HepG2 (cell line): ENCODE results near the gene CTRB2. TPM values are rescaled to one million over a fixed set of nuclear protein-coding genes. Genes with fewer than 3 reads are reported as not detected.

Experiments
- EED ChIP-seq: sonication (generic); formaldehyde crosslinking; IDR thresholded peaks from 2 replicates; pipeline ENCODE4 v1.5.0; 2020; ENCODE audit warnings: mild to moderate bottlenecking, missing genetic modification reagents
- GTF3A ChIP-seq: sonication (generic); formaldehyde crosslinking; conservative IDR thresholded peaks from 2 replicates; pipeline ENCODE4 v1.4.0; 2020; ENCODE audit warnings: mild to moderate bottlenecking, missing genetic modification reagents
- HIVEP1 ChIP-seq: sonication (generic); formaldehyde crosslinking; IDR thresholded peaks from 2 replicates; pipeline ENCODE4 v1.4.0; 2020; ENCODE audit warnings: mild to moderate bottlenecking, missing genetic modification reagents
- HNF4A ChIP-seq: sonication (generic); formaldehyde crosslinking; IDR thresholded peaks from 2 replicates; pipeline ENCODE4 v1.4.0; 2020; ENCODE audit warnings: missing genetic modification reagents
- JUNB ChIP-seq: sonication (generic); formaldehyde crosslinking; IDR thresholded peaks from 2 replicates; pipeline ENCODE4 v1.8.0; 2022; ENCODE audit warnings: missing genetic modification reagents, mild to moderate bottlenecking, borderline replicate concordance
- PHF20 ChIP-seq: sonication (generic); formaldehyde crosslinking; IDR thresholded peaks from 2 replicates; pipeline ENCODE4 v1.5.0; 2020; ENCODE audit warnings: mild to moderate bottlenecking, missing genetic modification reagents
- POLR2A ChIP-seq, 2 experiments: IDR thresholded peaks; 2 replicates each; pipeline ENCODE4 v1.6.1; 2011; ENCODE audit warnings: low read depth in 2 of 2, low read length in 2 of 2, mild to moderate bottlenecking in 1 of 2, moderate library complexity in 1 of 2; ENCODE audit not compliant: insufficient read depth in 1 of 2
- RBM39 ChIP-seq: fragments of 200-400 bp; formaldehyde crosslinking; IDR thresholded peaks from one replicate; pipeline ENCODE4 v1.6.1; 2018; ENCODE audit warnings: antibody characterized with exemption, mild to moderate bottlenecking, low read depth, low read length; ENCODE audit not compliant: poor library complexity, severe bottlenecking
- TOPORS ChIP-seq: sonication (generic); formaldehyde crosslinking; IDR thresholded peaks from 2 replicates; pipeline ENCODE4 v1.8.0; 2023; ENCODE audit warnings: mild to moderate bottlenecking, missing genetic modification reagents
- U2AF1 ChIP-seq: fragments of 200-400 bp; formaldehyde crosslinking; optimal IDR thresholded peaks from 2 replicates; pipeline ENCODE3; 2017; ENCODE audit warnings: mild to moderate bottlenecking, low read depth, low read length
- ZBED4 ChIP-seq: sonication (generic); formaldehyde crosslinking; IDR thresholded peaks from 2 replicates; pipeline ENCODE4 v1.4.0; 2020; ENCODE audit warnings: missing genetic modification reagents, borderline replicate concordance
- ZBTB21 ChIP-seq: sonication (generic); formaldehyde crosslinking; IDR thresholded peaks from 2 replicates; pipeline ENCODE4 v1.4.0; 2020; ENCODE audit warnings: missing genetic modification reagents
- ZC3H4 ChIP-seq: sonication (generic); formaldehyde crosslinking; IDR thresholded peaks from 2 replicates; pipeline ENCODE4 v1.4.0; 2020; ENCODE audit warnings: missing genetic modification reagents, borderline replicate concordance
- ZFP1 ChIP-seq: IDR thresholded peaks from 2 replicates; pipeline ENCODE4 v1.6.1; 2016
- ZFP36L1 ChIP-seq: sonication (generic); formaldehyde crosslinking; IDR thresholded peaks from 2 replicates; pipeline ENCODE4 v1.8.0; 2022; ENCODE audit warnings: mild to moderate bottlenecking, missing genetic modification reagents, moderate library complexity
- ZKSCAN1 ChIP-seq: fragments of 150-350 bp; IDR thresholded peaks from 2 replicates; pipeline ENCODE4 v1.6.1; 2014; ENCODE audit warnings: low read length
- ZNF225 ChIP-seq: sonication (generic); formaldehyde crosslinking; IDR thresholded peaks from 2 replicates; pipeline ENCODE4 v1.4.0; 2020; ENCODE audit warnings: mild to moderate bottlenecking, missing genetic modification reagents
- ZNF598 ChIP-seq: sonication (generic); formaldehyde crosslinking; IDR thresholded peaks from 2 replicates; pipeline ENCODE4 v1.5.1; 2020; ENCODE audit warnings: mild to moderate bottlenecking, missing genetic modification reagents, borderline replicate concordance
- ZNF687 ChIP-seq: sonication (generic); formaldehyde crosslinking; IDR thresholded peaks from 2 replicates; pipeline ENCODE4 v1.5.1; 2020; ENCODE audit warnings: mild to moderate bottlenecking, missing genetic modification reagents, moderate library complexity
- polyA plus RNA-seq, 8 experiments: library from polyadenylated mRNA; depleted of rRNA in 3 of 8; stranded (reverse) in 7 of 8; unstranded in 1 of 8; fragments of >200 nt; fragmentation: Illumina TruSeq in 4 of 8; extraction: Trizol in 4 of 8; gene quantifications; 2 replicates each; pipeline versions ENCODE4 v1.2.1 to v1.2.3, GENCODE V29; 2011 to 2016; ENCODE audit warnings: low read depth in 4 of 8, missing spikeins in 1 of 8, mixed read lengths in 1 of 8; ENCODE audit not compliant: insufficient read depth in 1 of 8
- total RNA-seq, 5 experiments: library from RNA; depleted of rRNA; stranded (reverse); fragments of >200 nt; fragmentation: Illumina TruSeq; extraction: Trizol; gene quantifications; 2 replicates each; pipeline ENCODE4 v1.2.3, GENCODE V29; 2016; ENCODE audit warnings: low read depth in 1 of 5
- TF ChIP-seq, protein P1 (sequence below): sonication (generic); formaldehyde crosslinking; IDR thresholded peaks from 2 replicates; pipeline ENCODE4 v1.4.0; 2020; ENCODE audit warnings: missing genetic modification reagents, low read depth, mild to moderate bottlenecking, borderline replicate concordance

The CTRB2 gene
- total and polyA plus RNA-seq, 2 of the 13 experiments (the other 11 are each of a cell fraction or from before 2014, with no cell fraction given) = 0.13 TPM; not detected in 1

- TF ChIP-seq ZFP36L1 (CRISPR knock-in tag) = no peak
- peak; percentile 57; the same call in 1 of the 2 replicates for TF ChIP-seq EED (CRISPR knock-in tag)
- TF ChIP-seq ZFP1 (CRISPR knock-in tag) = no peak
- TF ChIP-seq ZNF687 = peak; percentile 55; the same call in 1 of the 2 replicates
- TF ChIP-seq PHF20 (CRISPR knock-in tag) = no peak
- TF ChIP-seq U2AF1 = no peak
- no peak for TF ChIP-seq HIVEP1
- TF ChIP-seq RBM39 = peak; percentile 25
- TF ChIP-seq ZKSCAN1 = no peak
- 0 out of 2 replicates have a peak, but pooled peaks have one; percentile 32 for TF ChIP-seq ZNF225 (CRISPR knock-in tag)
- TF ChIP-seq ZNF598 (CRISPR knock-in tag) = no peak
- no peak for TF ChIP-seq ZBTB21
- no peak for TF ChIP-seq TOPORS
- no peak for TF ChIP-seq ZC3H4
- no peak for TF ChIP-seq HNF4A
- peak in 1 of 2 experiments; percentile 45; a peak in 1 of 4 replicates for TF ChIP-seq POLR2A (IDR thresholded peaks at IDR 0.05; ENCODE audit: insufficient read depth in 1 of 2, low read depth in 2 of 2, low read length in 2 of 2)
- no peak for TF ChIP-seq GTF3A
- TF ChIP-seq, protein P1, sequence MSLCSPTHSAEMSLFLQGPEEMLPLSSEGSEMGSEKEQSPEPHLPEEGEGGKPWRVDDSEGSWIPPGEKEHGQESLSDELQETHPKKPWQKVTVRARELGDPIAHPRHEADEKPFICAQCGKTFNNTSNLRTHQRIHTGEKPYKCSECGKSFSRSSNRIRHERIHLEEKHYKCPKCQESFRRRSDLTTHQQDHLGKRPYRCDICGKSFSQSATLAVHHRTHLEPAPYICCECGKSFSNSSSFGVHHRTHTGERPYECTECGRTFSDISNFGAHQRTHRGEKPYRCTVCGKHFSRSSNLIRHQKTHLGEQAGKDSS (CRISPR knock-in tag) = 0 out of 2 replicates have a peak, but pooled peaks have one; percentile 28
- TF ChIP-seq ZBED4 (CRISPR knock-in tag) = no peak
- TF ChIP-seq JUNB = no peak
These were observed 19.8 kb upstream of the CTRB2 start (continued) for GRCh38 chr16:75226550-75227360.
